Transverse colon (tissue), 4 donors: ENCODE results near the gene ASCL1.

Source experiments
- CTCF ChIP-seq, 5 experiments: fragments of 200-600 bp in 3 of 5; fragments of 450-650 bp in 2 of 5; sonication (generic) in 3 of 5; IDR thresholded peaks; 1 replicate in 2 of 5; 2 replicates in 3 of 5; pipeline ENCODE4 v1.5.1; 2016 to 2017; ENCODE audit warnings: antibody characterized with exemption in 5 of 5, inconsistent platforms in 3 of 5, mild to moderate bottlenecking in 2 of 5, moderate library complexity in 1 of 5
- EP300 ChIP-seq: sonication (generic); formaldehyde crosslinking; IDR thresholded peaks from one replicate; pipeline ENCODE4 v1.6.1; 2017; ENCODE audit warnings: antibody characterized with exemption, low read depth
- POLR2A ChIP-seq: fragments of 450-650 bp; IDR thresholded peaks from one replicate; pipeline ENCODE4 v1.6.1; 2016; ENCODE audit warnings: antibody characterized with exemption, mild to moderate bottlenecking, moderate library complexity
- POLR2AphosphoS5 ChIP-seq, 3 donors: sonication (generic); formaldehyde crosslinking; IDR thresholded peaks; one replicate each; pipeline ENCODE4 v1.6.1; 2016; ENCODE audit warnings: antibody characterized with exemption in 3 of 3

- TF ChIP-seq POLR2A (no peak), CTCF (IDR thresholded peaks at IDR 0.05) (no peak), POLR2AphosphoS5 (IDR thresholded peaks at IDR 0.05) (no peak), EP300 (no peak)
Observed at GRCh38 chr12:102939670-102940222, 17.7 kb upstream of the ASCL1 start.
